ENCODE measurements around the gene TMEM209. TPM values are rescaled to one million over a fixed set of nuclear protein-coding genes. Genes with fewer than 3 reads are reported as not detected.

TMEM209 gene
- polyA plus RNA-seq, 1 donor (not counting 4 experiments of a cell fraction or from before 2014, with no cell fraction given) = 20.0 TPM

- DNase-seq (ENCODE audit: low read depth, low spot score) = no peak
- FAIRE-seq = no peak
- TF ChIP-seq EZH2 (IDR thresholded peaks at IDR 0.05; ENCODE audit: low read length) = no peak
- TF ChIP-seq, protein P1, sequence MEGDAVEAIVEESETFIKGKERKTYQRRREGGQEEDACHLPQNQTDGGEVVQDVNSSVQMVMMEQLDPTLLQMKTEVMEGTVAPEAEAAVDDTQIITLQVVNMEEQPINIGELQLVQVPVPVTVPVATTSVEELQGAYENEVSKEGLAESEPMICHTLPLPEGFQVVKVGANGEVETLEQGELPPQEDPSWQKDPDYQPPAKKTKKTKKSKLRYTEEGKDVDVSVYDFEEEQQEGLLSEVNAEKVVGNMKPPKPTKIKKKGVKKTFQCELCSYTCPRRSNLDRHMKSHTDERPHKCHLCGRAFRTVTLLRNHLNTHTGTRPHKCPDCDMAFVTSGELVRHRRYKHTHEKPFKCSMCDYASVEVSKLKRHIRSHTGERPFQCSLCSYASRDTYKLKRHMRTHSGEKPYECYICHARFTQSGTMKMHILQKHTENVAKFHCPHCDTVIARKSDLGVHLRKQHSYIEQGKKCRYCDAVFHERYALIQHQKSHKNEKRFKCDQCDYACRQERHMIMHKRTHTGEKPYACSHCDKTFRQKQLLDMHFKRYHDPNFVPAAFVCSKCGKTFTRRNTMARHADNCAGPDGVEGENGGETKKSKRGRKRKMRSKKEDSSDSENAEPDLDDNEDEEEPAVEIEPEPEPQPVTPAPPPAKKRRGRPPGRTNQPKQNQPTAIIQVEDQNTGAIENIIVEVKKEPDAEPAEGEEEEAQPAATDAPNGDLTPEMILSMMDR (optimal IDR thresholded peaks at IDR 0.05 in 1 of 3, IDR thresholded peaks at IDR 0.05 in 1 of 3, conservative IDR thresholded peaks at IDR 0.05 in 1 of 3; ENCODE audit: extremely low read depth in 1 of 3, insufficient read depth in 2 of 3, low read length in 3 of 3) = no peak
- H3K9ac ChIP-seq (ENCODE audit: control insufficient read depth, extremely low read depth, insufficient read depth, low read length) = no peak overlapping the region
- H3K27me3 ChIP-seq (ENCODE audit: control insufficient read depth, extremely low read depth, insufficient read depth, low read length) = no peaks in the 10 kb centered on the region
- H3K4me3 ChIP-seq (ENCODE audit: control insufficient read depth in 2 of 3, extremely low read depth in 1 of 3, insufficient read depth in 2 of 3, low read depth in 1 of 3, low read length in 3 of 3) = no peak overlapping the region
- no peaks in the 10 kb centered on the region for H4K20me1 ChIP-seq (ENCODE audit: control insufficient read depth, extremely low read depth, insufficient read depth, low read length)
- no peaks in the 10 kb centered on the region for H3K79me2 ChIP-seq (ENCODE audit: control insufficient read depth, insufficient read depth, low read length)
- H3K36me3 ChIP-seq (ENCODE audit: control insufficient read depth in 2 of 2, extremely low read depth in 1 of 2, insufficient read depth in 2 of 2, low read length in 2 of 2) = peaks cover 8 to 18% of the 10 kb centered on the region in 2 experiments
- dilution Hi-C loops (cut with MboI; ENCODE audit: extremely low pct_ligation_motif_present, low sequenced_read_pairs) = no loop called here
- no peak overlapping the region for H3K27ac ChIP-seq (ENCODE audit: control insufficient read depth, insufficient read depth, low read length)
- H3K9me1 ChIP-seq (ENCODE audit: control insufficient read depth, extremely low read depth, insufficient read depth, low read length) = no peaks in the 10 kb centered on the region
- H2AFZ ChIP-seq (ENCODE audit: control insufficient read depth, low read length) = no peak overlapping the region
- H3K9me3 ChIP-seq (ENCODE audit: control insufficient read depth, low read depth, low read length) = no peaks in the 10 kb centered on the region
- H3K4me1 ChIP-seq (ENCODE audit: control insufficient read depth, extremely low read depth, insufficient read depth, low read length) = no peaks in the 10 kb centered on the region
- H3K4me2 ChIP-seq (ENCODE audit: control insufficient read depth, extremely low read depth, insufficient read depth, low read depth, low read length) = no peak overlapping the region
Observed at GRCh38 chr7:130133029-130133782, 72.0 kb downstream of the TMEM209 start.

DNA sequence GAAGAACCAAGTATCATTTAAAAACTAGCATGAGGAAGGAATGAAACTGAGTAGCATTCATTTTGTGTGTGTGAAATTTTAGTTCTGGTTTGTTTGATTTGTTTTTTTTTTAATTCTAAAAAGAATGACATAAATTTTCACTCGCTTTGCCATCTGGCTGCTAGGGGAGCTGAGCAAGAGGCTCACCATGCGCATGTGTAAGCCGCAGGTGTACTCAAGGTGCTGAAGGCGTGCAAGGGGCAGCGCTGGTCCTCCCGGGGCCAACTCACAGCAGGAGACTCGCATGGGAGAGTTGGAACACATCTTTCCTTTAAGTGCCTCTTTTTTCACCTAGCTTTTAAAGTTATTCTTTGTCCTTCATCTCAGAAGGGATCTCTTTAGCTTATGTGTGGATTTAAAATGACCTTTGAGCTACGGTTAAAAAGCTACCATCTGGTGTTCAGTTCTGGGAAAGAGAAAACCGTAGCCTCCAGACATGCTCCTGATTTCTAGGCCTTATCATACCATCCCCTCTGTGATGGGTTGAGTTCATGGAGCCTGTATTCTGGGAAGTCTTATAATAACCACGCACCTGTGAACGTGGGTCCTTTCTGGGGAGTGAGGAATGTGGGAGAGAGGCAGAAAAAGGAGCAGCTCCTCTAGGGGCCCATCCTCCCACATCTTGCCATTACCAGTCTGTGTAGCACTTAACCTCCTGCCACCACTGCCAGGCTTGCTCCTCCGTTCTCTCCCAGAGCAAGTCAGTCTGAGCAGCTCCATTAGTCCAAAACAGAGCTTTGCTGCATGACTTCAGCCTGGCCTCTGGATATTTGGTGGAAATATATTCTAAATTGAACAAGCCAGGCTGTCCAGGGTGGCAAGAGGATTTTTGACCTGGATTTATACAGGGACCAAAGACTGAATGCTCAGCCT is 73.0 kb downstream of the TMEM209 start:
- dilution Hi-C loops (cut with MboI; ENCODE audit: extremely low pct_ligation_motif_present, low sequenced_read_pairs) = no loop called here
- no peaks in the 10 kb centered on the region for H3K9me3 ChIP-seq (ENCODE audit: control insufficient read depth, low read depth, low read length)
- H3K27me3 ChIP-seq (ENCODE audit: control insufficient read depth, extremely low read depth, insufficient read depth, low read length) = no peaks in the 10 kb centered on the region
- H2AFZ ChIP-seq (ENCODE audit: control insufficient read depth, low read length) = no peak overlapping the region
- no peak overlapping the region for H3K9ac ChIP-seq (ENCODE audit: control insufficient read depth, extremely low read depth, insufficient read depth, low read length)
- H3K36me3 ChIP-seq (ENCODE audit: control insufficient read depth in 2 of 2, extremely low read depth in 1 of 2, insufficient read depth in 2 of 2, low read length in 2 of 2) = peaks cover 8 to 17% of the 10 kb centered on the region in 2 experiments
- no peaks in the 10 kb centered on the region for H3K79me2 ChIP-seq (ENCODE audit: control insufficient read depth, insufficient read depth, low read length)
- no peaks in the 10 kb centered on the region for H3K9me1 ChIP-seq (ENCODE audit: control insufficient read depth, extremely low read depth, insufficient read depth, low read length)
- TF ChIP-seq, protein P1 (optimal IDR thresholded peaks at IDR 0.05 in 1 of 3, IDR thresholded peaks at IDR 0.05 in 1 of 3, conservative IDR thresholded peaks at IDR 0.05 in 1 of 3; ENCODE audit: extremely low read depth in 1 of 3, insufficient read depth in 2 of 3, low read length in 3 of 3) = no peak
- no peak for TF ChIP-seq EZH2 (IDR thresholded peaks at IDR 0.05; ENCODE audit: low read length)
- no peaks in the 10 kb centered on the region for H3K4me1 ChIP-seq (ENCODE audit: control insufficient read depth, extremely low read depth, insufficient read depth, low read length)
- FAIRE-seq (no peak), DNase-seq (ENCODE audit: low read depth, low spot score) (no peak)
- no peak overlapping the region for H3K27ac ChIP-seq (ENCODE audit: control insufficient read depth, insufficient read depth, low read length)
- no peaks in the 10 kb centered on the region for H4K20me1 ChIP-seq (ENCODE audit: control insufficient read depth, extremely low read depth, insufficient read depth, low read length)
- no peak overlapping the region for H3K4me2 ChIP-seq (ENCODE audit: control insufficient read depth, extremely low read depth, insufficient read depth, low read depth, low read length)
- H3K4me3 ChIP-seq (ENCODE audit: control insufficient read depth in 2 of 3, extremely low read depth in 1 of 3, insufficient read depth in 2 of 3, low read depth in 1 of 3, low read length in 3 of 3) = no peak overlapping the region

Measured in keratinocyte (primary cell).